Measurements from ENCODE around the gene TEX36.
"Not testable (repeated sequence)": the region's sequence is repeated elsewhere in the genome, so short reads cannot be mapped to it uniquely, and the experiment has no call there.

Gene TEX36

DNA sequence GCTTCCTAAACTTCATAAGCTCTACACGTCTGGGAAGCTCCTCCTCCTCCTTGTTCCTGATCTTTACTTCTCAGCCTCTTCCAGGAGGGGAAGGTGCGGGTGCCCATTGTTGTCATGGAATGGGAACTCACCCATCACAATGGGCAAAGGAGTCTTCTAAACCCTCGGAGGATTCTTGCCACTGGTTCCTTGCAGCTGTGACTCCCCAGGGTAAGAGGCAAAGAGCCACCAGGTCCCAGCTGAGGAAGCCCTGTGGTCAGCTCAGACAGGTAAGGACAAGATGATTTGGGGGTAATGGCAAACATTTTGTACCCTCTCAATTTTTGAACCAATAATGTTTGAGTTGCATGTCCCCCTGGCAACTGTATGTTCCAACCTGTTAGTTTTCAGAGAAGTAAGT is at the start of gene TEX36:
Gene TEX36, minus strand, starts transcription at position 101 of the 400 bp plus-strand sequence. CDS start 174 bp downstream, outside the sequence.
- DNase-seq (ENCODE audit: low read depth in 2 of 2), result no peak

GRCh38 chr10:125727436-125727835 is 44.5 kb upstream of the TEX36 start:
- no peak for DNase-seq (ENCODE audit: low read depth in 2 of 2)

- no peak for DNase-seq (ENCODE audit: low read depth in 2 of 2)
Observed at GRCh38 chr10:125726914-125727313, 44.0 kb upstream of the TEX36 start.

DNA sequence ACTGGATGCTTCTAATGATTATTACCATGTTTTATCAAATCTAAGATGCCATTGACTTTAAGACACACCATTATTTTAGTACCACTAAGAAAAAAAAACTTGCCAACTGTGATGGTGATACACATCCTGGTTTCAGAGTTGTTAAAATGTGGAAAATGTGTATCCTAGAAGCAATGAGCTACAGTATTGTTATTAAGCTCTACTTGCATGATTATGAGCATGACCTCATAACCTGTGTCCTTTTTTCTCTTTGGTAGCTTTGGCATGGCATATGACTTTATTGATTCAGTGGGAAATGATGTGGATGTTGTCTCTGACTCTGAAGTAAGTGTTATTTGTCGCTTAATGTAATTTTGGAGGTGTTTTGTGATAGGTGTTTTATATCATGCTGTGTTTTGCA is 39.8 kb upstream of the TEX36 start:
- no peak for DNase-seq (ENCODE audit: low read depth in 2 of 2)

DNA sequence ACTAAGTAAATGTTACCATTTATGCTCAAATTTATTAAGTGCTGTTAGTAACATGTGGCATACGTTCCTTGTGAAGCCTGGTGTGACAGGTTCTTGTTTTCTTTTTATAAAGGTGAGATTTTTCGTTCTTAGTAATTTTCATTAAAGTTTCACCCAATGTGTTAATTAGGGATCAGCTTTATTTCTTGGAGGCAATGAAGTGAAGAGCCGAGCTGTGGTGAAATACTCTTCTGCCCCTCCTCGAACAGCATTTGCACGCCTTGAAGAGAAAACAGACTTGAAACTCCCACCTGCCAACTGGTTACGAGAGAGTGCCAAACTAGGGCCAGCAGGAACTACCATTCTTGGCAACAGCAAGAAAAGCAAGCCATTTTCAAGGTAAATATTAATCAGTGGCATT is 38.1 kb upstream of the TEX36 start:
- no peak for DNase-seq (ENCODE audit: low read depth in 2 of 2)

DNA sequence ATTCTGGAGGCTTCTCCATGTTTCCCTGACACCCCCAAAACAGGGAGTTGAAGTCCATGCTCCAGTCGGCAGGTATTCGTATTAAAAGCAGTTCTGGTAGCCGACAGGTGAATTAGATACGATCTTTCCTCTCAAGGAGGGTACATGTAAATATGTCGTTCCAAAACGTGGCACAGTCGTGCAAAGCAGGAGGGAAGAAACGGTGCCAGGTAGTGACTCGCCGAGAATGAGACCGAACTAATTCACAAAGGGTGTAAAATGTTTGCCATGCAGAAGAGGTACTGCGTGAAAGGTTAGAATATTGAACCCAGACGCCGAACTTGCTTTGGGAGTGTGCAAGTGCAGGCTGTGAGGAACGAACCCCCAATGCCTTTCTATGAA is 37.0 kb upstream of the TEX36 start:
- no peak for DNase-seq (ENCODE audit: low read depth in 2 of 2)

- DNase-seq (ENCODE audit: low read depth in 2 of 2), result peak; percentile 97 to 98
Observed at GRCh38 chr10:125719173-125720001, 36.4 kb upstream of the TEX36 start, which contains the start of gene EDRF1. Gene EDRF1, plus strand, starts transcription at chr10:125719709. Its CDS starts 99 bp downstream, at chr10:125719808.

DNA sequence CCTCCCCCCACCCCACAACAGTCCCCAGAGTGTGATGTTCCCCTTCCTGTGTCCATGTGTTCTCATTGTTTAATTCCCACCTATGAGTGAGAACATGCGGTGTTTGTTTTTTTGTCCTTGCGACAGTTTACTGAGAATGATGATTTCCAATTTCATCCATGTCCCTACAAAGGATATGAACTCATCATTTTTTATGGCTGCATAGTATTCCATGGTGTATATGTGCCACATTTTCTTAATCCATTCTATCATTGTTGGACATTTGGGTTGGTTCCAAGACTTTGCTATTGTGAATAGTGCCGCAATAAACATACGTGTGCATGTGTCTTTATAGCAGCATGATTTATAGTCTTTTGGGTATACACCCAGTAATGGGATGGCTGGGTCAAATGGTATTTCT is 31.8 kb upstream of the TEX36 start:
- DNase-seq (ENCODE audit: low read depth in 2 of 2), result not testable (repeated sequence)

GRCh38 chr10:125711110-125711750 is 28.3 kb upstream of the TEX36 start:
- no peak for DNase-seq (ENCODE audit: low read depth in 2 of 2)

- no peak for DNase-seq (ENCODE audit: low read depth in 2 of 2)
Observed at GRCh38 chr10:125709553-125710474, 26.9 kb upstream of the TEX36 start.

DNA sequence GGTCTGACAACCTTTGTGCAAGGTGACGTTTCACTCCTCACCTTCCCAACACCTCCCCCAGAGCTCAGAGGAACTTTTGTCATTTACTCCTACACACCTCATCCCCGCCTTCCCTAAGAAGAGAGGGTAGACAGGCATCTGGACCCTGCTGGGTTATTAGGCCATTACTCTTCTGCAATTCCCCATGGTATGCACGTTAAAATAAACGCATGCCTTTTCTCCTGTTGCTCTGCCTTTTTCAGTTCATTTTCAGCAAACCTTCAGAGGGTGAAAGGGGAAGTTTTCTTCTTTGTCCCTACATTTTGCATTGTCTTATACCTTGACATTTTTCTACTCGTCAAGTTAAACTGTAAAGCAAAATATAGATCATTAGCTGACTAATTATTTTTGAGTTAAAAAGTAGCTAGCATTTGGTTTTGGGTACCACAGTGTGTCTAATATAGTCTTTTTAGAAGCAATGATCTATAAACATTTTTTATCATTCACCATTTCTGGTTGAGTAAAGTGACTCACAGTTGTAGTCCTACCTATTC is 26.1 kb upstream of the TEX36 start:
- DNase-seq (ENCODE audit: low read depth in 2 of 2), result no peak

DNA sequence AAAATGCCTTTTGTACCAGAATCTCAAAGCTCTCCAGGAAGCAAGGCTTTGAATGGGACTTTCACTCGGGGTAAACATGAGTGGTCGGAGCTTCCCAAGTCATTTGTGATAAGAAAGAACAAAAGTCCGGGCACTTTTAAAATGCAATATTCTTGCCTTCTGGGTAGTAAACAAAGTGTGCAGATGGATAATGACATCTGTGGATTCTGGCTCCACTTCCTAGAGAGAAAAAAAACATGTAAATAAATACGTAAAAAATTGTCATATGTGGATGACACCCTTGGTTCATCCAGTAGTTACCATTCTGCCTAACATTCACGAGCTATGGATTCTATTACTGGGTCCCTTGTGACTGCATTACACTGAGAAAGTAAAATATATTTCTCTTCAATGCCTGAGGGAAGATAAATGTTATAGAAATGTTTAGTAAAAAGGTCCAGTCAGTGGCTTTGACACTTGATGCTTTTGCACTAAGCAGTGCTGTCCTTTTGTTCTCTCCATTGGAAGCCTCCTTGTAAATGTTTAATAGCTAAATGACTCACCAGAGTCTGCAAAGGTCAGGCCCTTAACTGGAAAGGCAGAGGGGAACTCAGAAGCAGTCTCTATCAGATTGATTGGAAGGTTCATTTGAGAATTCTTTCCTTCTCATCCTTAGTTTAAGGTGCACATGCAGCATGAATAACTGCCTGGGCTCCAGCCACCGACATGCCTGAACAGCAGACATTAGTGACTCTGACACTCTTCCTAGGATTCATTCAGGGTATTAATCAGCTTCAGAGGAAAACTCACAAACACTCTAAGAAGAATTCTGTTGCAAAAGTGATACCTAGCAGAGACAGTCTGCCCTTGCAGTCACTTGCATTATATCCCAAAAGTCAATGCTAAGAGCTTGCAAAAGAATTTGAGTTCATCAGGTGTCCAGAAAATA is 24.8 kb upstream of the TEX36 start:
- DNase-seq (ENCODE audit: low read depth in 2 of 2), result no peak

GRCh38 chr10:125700355-125700911 is 17.5 kb upstream of the TEX36 start:
- peak; percentile 31 to 34 for DNase-seq (ENCODE audit: low read depth in 2 of 2)

GRCh38 chr10:125699562-125700143 is 16.7 kb upstream of the TEX36 start:
- DNase-seq (ENCODE audit: low read depth in 2 of 2), result no peak

DNA sequence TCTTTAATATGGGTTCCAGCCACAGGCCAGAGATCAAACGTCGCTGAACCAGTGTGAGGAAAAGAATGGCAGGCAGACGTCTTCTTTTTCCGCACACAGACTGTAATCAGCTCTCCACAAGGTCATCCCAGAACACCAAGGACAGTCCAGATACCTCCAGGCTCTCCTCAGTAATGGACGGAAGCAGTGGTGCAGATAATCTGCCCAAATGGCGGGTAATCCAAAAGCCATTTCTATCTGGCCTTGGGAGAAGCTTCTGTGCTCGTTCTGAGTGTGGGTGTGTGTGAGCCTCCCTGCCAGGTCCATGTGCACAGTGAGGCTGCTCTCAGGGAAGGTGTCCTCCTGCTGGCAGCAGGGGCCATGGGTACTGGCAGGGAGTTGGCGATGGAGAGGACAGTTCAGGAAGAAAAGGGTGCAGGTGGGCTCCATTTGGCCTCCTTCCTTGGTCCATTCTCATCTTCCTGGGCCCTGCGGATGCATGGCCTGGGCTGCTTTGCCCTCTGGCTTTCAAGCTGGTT is 15.6 kb upstream of the TEX36 start:
- no peak for DNase-seq (ENCODE audit: low read depth in 2 of 2)

GRCh38 chr10:125696884-125697283 is 13.9 kb upstream of the TEX36 start:
- not testable (repeated sequence) for DNase-seq (ENCODE audit: low read depth in 2 of 2)

GRCh38 chr10:125694883-125695282 is 11.9 kb upstream of the TEX36 start:
- peak; percentile 88 for DNase-seq (ENCODE audit: low read depth in 2 of 2)

GRCh38 chr10:125693524-125693847 is 10.5 kb upstream of the TEX36 start:
- no peak for DNase-seq (ENCODE audit: low read depth in 2 of 2)

- peak; percentile 52 to 55 for DNase-seq (ENCODE audit: low read depth in 2 of 2)
Observed at GRCh38 chr10:125692601-125693523, 9.9 kb upstream of the TEX36 start.

Data from fibroblast of skin of left quadriceps (primary cell).